Mesenchymal stem cell (in vitro differentiated cells and primary cell): ENCODE measurements around the gene EXOC4.
"Not testable (repeated sequence)": the region's sequence is repeated elsewhere in the genome, so short reads cannot be mapped to it uniquely, and the experiment has no call there.

ENCODE experiments used
- DNase-seq: peaks from one replicate; pipeline ENCODE4 v3.0.0-alpha.2; 2013
- H2AFZ ChIP-seq: one replicate; pipeline ENCODE4 v1.6.1; 2013; ENCODE audit warnings: low read depth, mild to moderate bottlenecking, control low read depth, inconsistent platforms, low read length, moderate library complexity
- H2AK5ac ChIP-seq: 2 replicates; pipeline ENCODE4 v1.6.1; 2013; ENCODE audit warnings: low read length, moderate library complexity, mild to moderate bottlenecking, inconsistent platforms; ENCODE audit not compliant: severe bottlenecking
- H2BK120ac ChIP-seq: one replicate; pipeline ENCODE4 v1.6.1; 2013; ENCODE audit warnings: low read depth, mild to moderate bottlenecking, inconsistent platforms, low read length, moderate library complexity
- H2BK12ac ChIP-seq, 2 experiments: one replicate each; pipeline ENCODE4 v1.6.1; 2013; ENCODE audit warnings: inconsistent platforms in 2 of 2, low read length in 2 of 2, mild to moderate bottlenecking in 2 of 2, moderate library complexity in 2 of 2, control low read depth in 1 of 2
- H2BK15ac ChIP-seq: one replicate; pipeline ENCODE4 v1.6.1; 2013; ENCODE audit warnings: mild to moderate bottlenecking, low read depth, inconsistent platforms; ENCODE audit not compliant: poor library complexity, severe bottlenecking
- H2BK5ac ChIP-seq: 2 replicates; pipeline ENCODE4 v1.6.1; 2013; ENCODE audit warnings: low read depth, mild to moderate bottlenecking, low read length, control low read depth, inconsistent platforms; ENCODE audit not compliant: poor library complexity, severe bottlenecking
- H3K14ac ChIP-seq, 2 experiments: one replicate each; pipeline ENCODE4 v1.6.1; 2013; ENCODE audit warnings: inconsistent platforms in 2 of 2, low read length in 2 of 2, control low read depth in 1 of 2, mild to moderate bottlenecking in 1 of 2, moderate library complexity in 1 of 2
- H3K18ac ChIP-seq, 2 experiments: one replicate each; pipeline ENCODE4 v1.6.1; 2013; ENCODE audit warnings: inconsistent platforms in 2 of 2, low read length in 2 of 2, control low read depth in 1 of 2, low read depth in 1 of 2, mild to moderate bottlenecking in 1 of 2
- H3K23ac ChIP-seq, 2 experiments: one replicate each; pipeline ENCODE4 v1.6.1; 2013; ENCODE audit warnings: inconsistent platforms in 2 of 2, low read length in 2 of 2, mild to moderate bottlenecking in 2 of 2, moderate library complexity in 2 of 2, control low read depth in 1 of 2
- H3K27ac ChIP-seq: 2 replicates; pipeline ENCODE4 v1.5.1; 2013; ENCODE audit warnings: mild to moderate bottlenecking, moderate library complexity, low read length, control low read depth, inconsistent platforms; ENCODE audit not compliant: poor library complexity, severe bottlenecking
- H3K27me3 ChIP-seq, 2 experiments: 2 replicates each; pipeline versions ENCODE4 v1.6.1 to v1.7.0; 2013; ENCODE audit warnings: low read length in 2 of 2, mild to moderate bottlenecking in 2 of 2, moderate library complexity in 2 of 2, control low read depth in 1 of 2, inconsistent platforms in 1 of 2; ENCODE audit not compliant: control insufficient read depth in 1 of 2, insufficient read depth in 1 of 2
- H3K36me3 ChIP-seq, 2 experiments: 2 replicates each; pipeline versions ENCODE4 v1.6.1 to v1.7.0; 2013; ENCODE audit warnings: low read length in 2 of 2, control low read depth in 1 of 2, inconsistent platforms in 1 of 2, low read depth in 1 of 2, mild to moderate bottlenecking in 1 of 2; ENCODE audit not compliant: insufficient read depth in 2 of 2, control insufficient read depth in 1 of 2
- H3K4ac ChIP-seq, 2 experiments: one replicate each; pipeline ENCODE4 v1.6.1; 2013; ENCODE audit warnings: inconsistent platforms in 2 of 2, low read length in 2 of 2, mild to moderate bottlenecking in 2 of 2, moderate library complexity in 2 of 2, control low read depth in 1 of 2, low read depth in 1 of 2
- H3K4me1 ChIP-seq: 2 replicates; pipeline ENCODE4 v1.6.1; 2013; ENCODE audit warnings: low read depth, low read length, control low read depth; ENCODE audit not compliant: control insufficient read depth, insufficient read depth
- H3K4me2 ChIP-seq: 2 replicates; pipeline ENCODE4 v1.6.1; 2013; ENCODE audit warnings: low read length, mild to moderate bottlenecking, inconsistent platforms; ENCODE audit not compliant: poor library complexity, severe bottlenecking
- H3K4me3 ChIP-seq, 2 experiments: 2 replicates each; pipeline versions ENCODE4 v1.5.1 to v1.7.0; 2013; ENCODE audit warnings: low read length in 2 of 2, mild to moderate bottlenecking in 2 of 2, control low read depth in 1 of 2, low read depth in 1 of 2; ENCODE audit not compliant: insufficient read depth in 1 of 2
- H3K79me1 ChIP-seq: replicated peaks from 2 replicates; pipeline ENCODE4 v1.6.1; 2013; ENCODE audit warnings: mild to moderate bottlenecking, control low read depth, low read length, inconsistent platforms; ENCODE audit not compliant: poor library complexity, severe bottlenecking
- H3K9ac ChIP-seq: 2 replicates; pipeline ENCODE4 v1.7.0; 2013; ENCODE audit warnings: mild to moderate bottlenecking, low read length, moderate library complexity
- H3K9me3 ChIP-seq: 2 replicates; pipeline ENCODE4 v1.7.0; 2013; ENCODE audit warnings: mild to moderate bottlenecking, low read length; ENCODE audit not compliant: control insufficient read depth
- H4K8ac ChIP-seq: one replicate; pipeline ENCODE4 v1.6.1; 2013; ENCODE audit warnings: inconsistent platforms, mild to moderate bottlenecking, low read length, moderate library complexity
- H4K91ac ChIP-seq: one replicate; pipeline ENCODE4 v1.6.1; 2013; ENCODE audit warnings: mild to moderate bottlenecking, low read length, inconsistent platforms
- WGBS: methylation state at CpG from one replicate; pipeline ENCODE4 v1.1.7; 2013; ENCODE audit warnings: mixed read lengths; 5-methylcytosine and 5-hydroxymethylcytosine counted together

The EXOC4 gene

GRCh38 chr7:133320891-133321290 is 68.0 kb downstream of the EXOC4 start:
- H3K4me1 ChIP-seq = no peaks in the 10 kb centered on the region
- no peak for DNase-seq
- 63% methylated on average over 2 of the region's 2 CpGs for WGBS
- H2BK120ac ChIP-seq = no peak overlapping the region
- no peak overlapping the region for H3K14ac ChIP-seq
- no peak overlapping the region for H3K4me3 ChIP-seq
- no peak overlapping the region for H4K8ac ChIP-seq
- no peak overlapping the region for H3K23ac ChIP-seq
- no peak overlapping the region for H2BK12ac ChIP-seq
- H3K79me1 ChIP-seq = peaks cover 14% of the 10 kb centered on the region
- H3K9ac ChIP-seq = no peak overlapping the region
- H3K27ac ChIP-seq = no peak overlapping the region
- H2BK5ac ChIP-seq = no peak overlapping the region
- H2AK5ac ChIP-seq = no peak overlapping the region
- no peak overlapping the region for H3K4me2 ChIP-seq
- H4K91ac ChIP-seq = no peak overlapping the region
- H2BK15ac ChIP-seq = no peak overlapping the region
- no peak overlapping the region for H3K4ac ChIP-seq
- H3K27me3 ChIP-seq = no peaks in the 10 kb centered on the region
- H3K36me3 ChIP-seq = peaks cover 7 to 21% of the 10 kb centered on the region in 2 experiments
- no peak overlapping the region for H2AFZ ChIP-seq
- H3K9me3 ChIP-seq = peaks cover 4% of the 10 kb centered on the region
- no peak overlapping the region for H3K18ac ChIP-seq

- not testable (repeated sequence) for H3K4me1 ChIP-seq, DNase-seq, H3K23ac ChIP-seq, H3K9ac ChIP-seq, H3K14ac ChIP-seq, H2BK12ac ChIP-seq, H4K8ac ChIP-seq, H4K91ac ChIP-seq, H3K27me3 ChIP-seq, H3K4me3 ChIP-seq, H2AK5ac ChIP-seq, H2AFZ ChIP-seq, H3K4ac ChIP-seq, H2BK120ac ChIP-seq, H2BK15ac ChIP-seq, H3K27ac ChIP-seq, H3K9me3 ChIP-seq, H3K18ac ChIP-seq, H3K4me2 ChIP-seq, H2BK5ac ChIP-seq
- peaks cover 11% of the 10 kb centered on the region for H3K79me1 ChIP-seq
- WGBS = 98% methylated on average over 4 of the region's 4 CpGs
- peaks cover 8 to 22% of the 10 kb centered on the region in 2 experiments for H3K36me3 ChIP-seq
Measured at GRCh38 chr7:133321366-133321765, 68.5 kb downstream of the EXOC4 start.

GRCh38 chr7:133326745-133327144 is 73.9 kb downstream of the EXOC4 start:
- DNase-seq, H2BK120ac ChIP-seq, H2BK15ac ChIP-seq, H3K4ac ChIP-seq, H3K27me3 ChIP-seq, H4K8ac ChIP-seq, H4K91ac ChIP-seq, H3K4me3 ChIP-seq, H2AK5ac ChIP-seq, H3K9ac ChIP-seq, H2BK12ac ChIP-seq, H3K4me2 ChIP-seq, H3K23ac ChIP-seq, H3K14ac ChIP-seq, H3K18ac ChIP-seq, H2BK5ac ChIP-seq, H2AFZ ChIP-seq, H3K4me1 ChIP-seq, H3K9me3 ChIP-seq, H3K27ac ChIP-seq: not testable (repeated sequence)
- WGBS = 96% methylated on average over 8 of the region's 8 CpGs
- H3K36me3 ChIP-seq = peaks cover 11 to 19% of the 10 kb centered on the region in 2 experiments
- H3K79me1 ChIP-seq = peaks cover 16% of the 10 kb centered on the region

GRCh38 chr7:133328021-133328420 is 75.1 kb downstream of the EXOC4 start:
- H3K23ac ChIP-seq, H2BK120ac ChIP-seq, H2AFZ ChIP-seq, H3K4me1 ChIP-seq, H3K4me2 ChIP-seq, H2BK5ac ChIP-seq, H3K9me3 ChIP-seq, H3K4ac ChIP-seq, H3K9ac ChIP-seq, DNase-seq, H2BK12ac ChIP-seq, H3K4me3 ChIP-seq, H3K27ac ChIP-seq, H3K27me3 ChIP-seq, H2BK15ac ChIP-seq, H4K91ac ChIP-seq, H3K18ac ChIP-seq, H3K14ac ChIP-seq, H2AK5ac ChIP-seq, H4K8ac ChIP-seq: not testable (repeated sequence)
- Histone ChIP-seq H3K36me3 (peaks cover 14 to 19% of the 10 kb centered on the region in 2 experiments), H3K79me1 (peaks cover 18% of the 10 kb centered on the region)
- 88% methylated on average over 1 of the region's 1 CpG for WGBS
